ENCODE data around the gene INSYN1. TPM values are rescaled to one million over a fixed set of nuclear protein-coding genes. Genes with fewer than 3 reads are reported as not detected.

INSYN1 gene
- total RNA-seq, 1 donor from 2014 or later, result under 0.01 TPM

- DNase-seq (ENCODE audit: low read depth), result no peak
- H3K4me3 ChIP-seq (ENCODE audit: low read depth, low read length), result no peak overlapping the region
- no peak for TF ChIP-seq CTCF (conservative IDR thresholded peaks at IDR 0.05; ENCODE audit: low read depth, low read length)
Measured at GRCh38 chr15:73760330-73761329, 7.5 kb upstream of the INSYN1 start.

GRCh38 chr15:73758461-73758860 lies 5.3 kb upstream of the INSYN1 start:
- DNase-seq (ENCODE audit: low read depth), result no peak

GRCh38 chr15:73757571-73757970 lies 4.4 kb upstream of the INSYN1 start:
- no peak for DNase-seq (ENCODE audit: low read depth)
- TF ChIP-seq CTCF (conservative IDR thresholded peaks at IDR 0.05; ENCODE audit: low read depth, low read length), result no peak
- no peak overlapping the region for H3K4me3 ChIP-seq (ENCODE audit: low read depth, low read length)

More at GRCh38 chr15:73758461-73758860, 5.3 kb upstream of the INSYN1 start:
- H3K4me3 ChIP-seq (ENCODE audit: low read depth, low read length), result no peak overlapping the region
- no peak for TF ChIP-seq CTCF (conservative IDR thresholded peaks at IDR 0.05; ENCODE audit: low read depth, low read length)

- no peak overlapping the region for H3K4me3 ChIP-seq (ENCODE audit: low read depth, low read length)
- no peak for DNase-seq (ENCODE audit: low read depth)
- no peak for TF ChIP-seq CTCF (conservative IDR thresholded peaks at IDR 0.05; ENCODE audit: low read depth, low read length)
Measured at GRCh38 chr15:73756947-73757513, 3.9 kb upstream of the INSYN1 start.

- no peak for DNase-seq (ENCODE audit: low read depth)
- TF ChIP-seq CTCF (conservative IDR thresholded peaks at IDR 0.05; ENCODE audit: low read depth, low read length), result no peak
- no peak overlapping the region for H3K4me3 ChIP-seq (ENCODE audit: low read depth, low read length)
Measured at GRCh38 chr15:73756390-73756789, 3.2 kb upstream of the INSYN1 start.

GRCh38 chr15:73755946-73756345 lies 2.8 kb upstream of the INSYN1 start:
- H3K4me3 ChIP-seq (ENCODE audit: low read depth, low read length), result no peak overlapping the region
- no peak for TF ChIP-seq CTCF (conservative IDR thresholded peaks at IDR 0.05; ENCODE audit: low read depth, low read length)
- DNase-seq (ENCODE audit: low read depth), result no peak
